Cardiac atrium fibroblast (primary cell): ENCODE results near the gene PJA2. TPM values are rescaled to one million over a fixed set of nuclear protein-coding genes. Genes with fewer than 3 reads are reported as not detected.

Experiments used
- total RNA-seq: library from RNA; depleted of rRNA; stranded (reverse); fragments of >200 nt; gene quantifications from 2 replicates; pipeline ENCODE4 v1.2.3, GENCODE V29; 2015

The PJA2 gene, protein sequence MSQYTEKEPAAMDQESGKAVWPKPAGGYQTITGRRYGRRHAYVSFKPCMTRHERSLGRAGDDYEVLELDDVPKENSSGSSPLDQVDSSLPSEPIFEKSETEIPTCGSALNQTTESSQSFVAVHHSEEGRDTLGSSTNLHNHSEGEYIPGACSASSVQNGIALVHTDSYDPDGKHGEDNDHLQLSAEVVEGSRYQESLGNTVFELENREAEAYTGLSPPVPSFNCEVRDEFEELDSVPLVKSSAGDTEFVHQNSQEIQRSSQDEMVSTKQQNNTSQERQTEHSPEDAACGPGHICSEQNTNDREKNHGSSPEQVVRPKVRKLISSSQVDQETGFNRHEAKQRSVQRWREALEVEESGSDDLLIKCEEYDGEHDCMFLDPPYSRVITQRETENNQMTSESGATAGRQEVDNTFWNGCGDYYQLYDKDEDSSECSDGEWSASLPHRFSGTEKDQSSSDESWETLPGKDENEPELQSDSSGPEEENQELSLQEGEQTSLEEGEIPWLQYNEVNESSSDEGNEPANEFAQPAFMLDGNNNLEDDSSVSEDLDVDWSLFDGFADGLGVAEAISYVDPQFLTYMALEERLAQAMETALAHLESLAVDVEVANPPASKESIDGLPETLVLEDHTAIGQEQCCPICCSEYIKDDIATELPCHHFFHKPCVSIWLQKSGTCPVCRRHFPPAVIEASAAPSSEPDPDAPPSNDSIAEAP
- 54.0 and 61.7 TPM in 2 replicates for total RNA-seq

DNA sequence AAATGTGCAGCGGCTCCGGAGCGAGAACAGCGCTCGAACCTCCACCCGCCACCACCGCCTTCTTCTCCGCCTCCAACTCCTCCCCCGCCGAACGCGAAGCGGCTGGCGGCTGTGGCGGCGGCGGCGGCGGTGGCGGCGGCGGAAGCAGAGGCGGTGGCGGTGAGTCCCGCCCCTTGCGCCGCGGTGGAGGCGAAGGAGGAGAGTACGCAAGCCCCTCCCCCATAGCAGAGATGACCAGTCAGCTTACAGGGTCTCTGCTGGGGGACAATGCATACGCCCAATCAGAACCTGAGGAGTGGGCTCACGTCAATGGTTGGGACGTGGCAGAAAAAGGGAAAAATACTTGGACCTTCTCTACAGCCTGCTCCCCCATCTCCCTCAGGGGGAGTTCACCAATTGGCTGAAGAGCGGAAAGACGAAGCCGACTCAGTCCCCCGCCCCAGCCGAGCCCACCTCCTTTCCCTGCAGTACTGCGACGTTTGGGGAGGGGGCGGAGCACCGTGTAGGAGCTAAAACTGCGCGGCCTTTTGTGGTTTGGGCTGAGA, at the start of gene PJA2:
Gene PJA2 (minus strand): TSS at position 131 of the 545 bp plus-strand sequence. CDS start 26,541 bp downstream, outside the sequence.

